CD14-positive monocyte (primary cell): ENCODE measurements around the gene CFAP44. TPM values are rescaled to one million over a fixed set of nuclear protein-coding genes. Genes with fewer than 3 reads are reported as not detected.

ENCODE experiments used
- DNase-seq, 3 donors: peaks; one replicate each; pipeline ENCODE4 v3.0.0-alpha.2; 2011 to 2022
- H2AFZ ChIP-seq: 2 replicates; pipeline ENCODE4 v1.6.0; 2012; ENCODE audit warnings: mild to moderate bottlenecking, low read depth, low read length, inconsistent platforms; ENCODE audit not compliant: insufficient read depth, poor library complexity, severe bottlenecking
- H3K27ac ChIP-seq, 2 donors: 1 replicate in 1 of 2; 2 replicates in 1 of 2; pipeline ENCODE4 v1.5.1; 2012 to 2013; ENCODE audit warnings: low read length in 2 of 2, control low read depth in 1 of 2, inconsistent platforms in 1 of 2, low read depth in 1 of 2, mild to moderate bottlenecking in 1 of 2
- H3K27me3 ChIP-seq, 2 donors: one replicate each; pipeline versions ENCODE4 v1.6.0 to v1.6.1; 2011 to 2013; ENCODE audit warnings: low read length in 2 of 2; ENCODE audit not compliant: control insufficient read depth in 2 of 2, insufficient read depth in 2 of 2
- H3K36me3 ChIP-seq, 2 donors: replicated peaks in 1 of 2; 1 replicate in 1 of 2; 2 replicates in 1 of 2; pipeline versions ENCODE4 v1.5.1 to v1.6.1; 2012 to 2013; ENCODE audit warnings: low read length in 2 of 2, control low read depth in 1 of 2, inconsistent platforms in 1 of 2, mild to moderate bottlenecking in 1 of 2; ENCODE audit not compliant: insufficient read depth in 2 of 2, control insufficient read depth in 1 of 2
- H3K4me1 ChIP-seq, 2 donors: 1 replicate in 1 of 2; 2 replicates in 1 of 2; pipeline versions ENCODE4 v1.5.1 to v1.6.1; 2012 to 2013; ENCODE audit warnings: low read length in 2 of 2, control low read depth in 1 of 2, inconsistent platforms in 1 of 2, mild to moderate bottlenecking in 1 of 2, moderate library complexity in 1 of 2; ENCODE audit not compliant: insufficient read depth in 2 of 2, control insufficient read depth in 1 of 2
- H3K4me2 ChIP-seq: replicated peaks from 2 replicates; pipeline ENCODE3; 2012; ENCODE audit warnings: low read length, moderate library complexity, mild to moderate bottlenecking; ENCODE audit not compliant: poor library complexity, severe bottlenecking; ENCODE audit errors: extremely low read depth
- H3K4me3 ChIP-seq, 3 experiments: fragments of 200-600 bp in 1 of 3; sonication (generic) in 1 of 3; replicated peaks in 1 of 3; 1 replicate in 2 of 3; 2 replicates in 1 of 3; pipeline ENCODE4 v1.5.1; 2011 to 2013; ENCODE audit warnings: low read length in 3 of 3, mild to moderate bottlenecking in 3 of 3, control low read depth in 2 of 3, low read depth in 2 of 3, inconsistent platforms in 1 of 3, moderate library complexity in 1 of 3
- H3K79me2 ChIP-seq: 2 replicates; pipeline ENCODE4 v1.6.0; 2012; ENCODE audit warnings: mild to moderate bottlenecking, control low read depth, inconsistent platforms, low read length, moderate library complexity; ENCODE audit not compliant: insufficient read depth
- H3K9ac ChIP-seq: 2 replicates; pipeline ENCODE4 v1.6.0; 2017; ENCODE audit warnings: low read length, mild to moderate bottlenecking; ENCODE audit not compliant: insufficient read depth, poor library complexity, severe bottlenecking
- H3K9me3 ChIP-seq, 2 donors: replicated peaks in 1 of 2; 1 replicate in 1 of 2; 2 replicates in 1 of 2; pipeline versions ENCODE4 v1.5.1 to v1.6.1; 2012 to 2013; ENCODE audit warnings: low read length in 2 of 2, control low read depth in 1 of 2; ENCODE audit not compliant: control insufficient read depth in 1 of 2, insufficient read depth in 1 of 2
- H4K20me1 ChIP-seq: 2 replicates; pipeline ENCODE4 v1.6.0; 2012; ENCODE audit warnings: mild to moderate bottlenecking, low read length, control low read depth, moderate library complexity; ENCODE audit not compliant: insufficient read depth
- H3K27ac Mint-ChIP-seq, 7 donors: one replicate each; pipeline ENCODE4 v1.8.0; 2020; ENCODE audit warnings: mild to moderate bottlenecking in 7 of 7, mixed read lengths in 7 of 7, moderate library complexity in 6 of 7, inconsistent platforms in 2 of 7
- H3K27me3 Mint-ChIP-seq, 3 donors: one replicate each; pipeline ENCODE4 v1.8.0; 2021 to 2022; ENCODE audit warnings: low read depth in 3 of 3, mild to moderate bottlenecking in 3 of 3, mixed read lengths in 3 of 3, moderate library complexity in 3 of 3, inconsistent platforms in 1 of 3
- H3K36me3 Mint-ChIP-seq, 2 donors: one replicate each; pipeline ENCODE4 v1.8.0; 2020; ENCODE audit warnings: mixed read lengths in 2 of 2, inconsistent platforms in 1 of 2, mild to moderate bottlenecking in 1 of 2
- H3K4me1 Mint-ChIP-seq: one replicate; pipeline ENCODE4 v1.8.0; 2020; ENCODE audit warnings: mild to moderate bottlenecking, mixed read lengths
- H3K4me3 Mint-ChIP-seq, 2 donors: one replicate each; pipeline ENCODE4 v1.8.0; 2020; ENCODE audit warnings: mild to moderate bottlenecking in 2 of 2, mixed read lengths in 2 of 2, moderate library complexity in 1 of 2
- H3K9me3 Mint-ChIP-seq, 7 donors: one replicate each; pipeline ENCODE4 v1.8.0; 2020 to 2022; ENCODE audit warnings: mixed read lengths in 7 of 7, mild to moderate bottlenecking in 6 of 7, moderate library complexity in 6 of 7, inconsistent platforms in 2 of 7
- WGBS: methylation state at CpG from one replicate; pipeline ENCODE4 v1.1.5; 2013; ENCODE audit warnings: missing lambda C conversion rate; ENCODE audit not compliant: insufficient coverage; 5-methylcytosine and 5-hydroxymethylcytosine counted together
- intact Hi-C, 2 donors: fragments of 100-400 bp; cut with micrococcal nuclease; formaldehyde crosslinking; loops; one replicate each; pipeline versions ENCODE4 v1.15.0 to v1.15.1; 2023
- polyA plus RNA-seq, 3 donors: library from polyadenylated mRNA; depleted of rRNA in 1 of 3; unstranded in 2 of 3; stranded (reverse) in 1 of 3; fragments of 300-500 nt in 2 of 3; fragments of >200 nt in 1 of 3; fragmentation: Illumina TruSeq in 2 of 3; gene quantifications; 1 replicate in 2 of 3; 2 replicates in 1 of 3; pipeline ENCODE4 v1.2.3, GENCODE V29; 2012 to 2021
- small RNA-seq: library from RNA; depleted of rRNA; stranded (forward); fragments of <200 nt; gene quantifications from one replicate; pipeline ENCODE3, GENCODE V24; 2012; ENCODE audit warnings: low read depth; ENCODE audit not compliant: insufficient read length
- TF ChIP-seq, protein P1 (sequence below): fragments of 200-600 bp; IDR thresholded peaks from one replicate; pipeline ENCODE4 v1.8.0; 2022; ENCODE audit warnings: antibody characterized with exemption, mild to moderate bottlenecking

CFAP44 gene
- polyA plus RNA-seq, 3 donors: 0.08 to 2.1 TPM; not detected in 1

DNA sequence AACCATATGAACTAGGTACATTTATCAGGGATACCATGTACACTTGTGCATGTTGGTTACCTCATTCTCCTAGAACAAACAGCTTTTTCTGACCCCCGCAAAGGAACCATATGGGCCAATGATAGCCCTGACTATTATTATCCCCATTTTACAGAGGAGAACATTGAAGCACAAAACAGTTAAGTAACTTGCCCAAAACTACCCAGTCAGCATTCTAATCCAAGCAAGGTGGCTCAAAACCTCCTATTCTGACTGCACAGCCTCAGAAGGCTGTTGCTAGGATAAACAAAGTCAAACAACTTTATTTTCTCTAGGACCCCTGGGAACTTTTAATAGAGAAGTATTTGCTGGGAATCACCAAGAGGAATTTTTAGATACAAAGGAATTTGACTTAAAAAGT lies 36.7 kb downstream of the CFAP44 start:
- Histone ChIP-seq H3K27me3 (no peaks in the 10 kb centered on the region), H4K20me1 (no peaks in the 10 kb centered on the region), H3K36me3 (no peaks in the 10 kb centered on the region), H3K4me2 (no peak overlapping the region), H3K79me2 (no peaks in the 10 kb centered on the region), H3K4me3 (no peak overlapping the region), H3K9ac (no peak overlapping the region), H3K9me3 (no peaks in the 10 kb centered on the region), H3K27ac (no peak overlapping the region), H2AFZ (no peak overlapping the region), H3K4me1 (no peaks in the 10 kb centered on the region)
- H3K27ac Mint-ChIP-seq: no peak overlapping the region
- H3K4me3 Mint-ChIP-seq: no peak overlapping the region
- H3K9me3 Mint-ChIP-seq: no peaks in the 10 kb centered on the region
- H3K36me3 Mint-ChIP-seq: peaks cover 12 to 18% of the 10 kb centered on the region in 2 donors
- no peaks in the 10 kb centered on the region for H3K27me3 Mint-ChIP-seq
- TF ChIP-seq, protein P1, sequence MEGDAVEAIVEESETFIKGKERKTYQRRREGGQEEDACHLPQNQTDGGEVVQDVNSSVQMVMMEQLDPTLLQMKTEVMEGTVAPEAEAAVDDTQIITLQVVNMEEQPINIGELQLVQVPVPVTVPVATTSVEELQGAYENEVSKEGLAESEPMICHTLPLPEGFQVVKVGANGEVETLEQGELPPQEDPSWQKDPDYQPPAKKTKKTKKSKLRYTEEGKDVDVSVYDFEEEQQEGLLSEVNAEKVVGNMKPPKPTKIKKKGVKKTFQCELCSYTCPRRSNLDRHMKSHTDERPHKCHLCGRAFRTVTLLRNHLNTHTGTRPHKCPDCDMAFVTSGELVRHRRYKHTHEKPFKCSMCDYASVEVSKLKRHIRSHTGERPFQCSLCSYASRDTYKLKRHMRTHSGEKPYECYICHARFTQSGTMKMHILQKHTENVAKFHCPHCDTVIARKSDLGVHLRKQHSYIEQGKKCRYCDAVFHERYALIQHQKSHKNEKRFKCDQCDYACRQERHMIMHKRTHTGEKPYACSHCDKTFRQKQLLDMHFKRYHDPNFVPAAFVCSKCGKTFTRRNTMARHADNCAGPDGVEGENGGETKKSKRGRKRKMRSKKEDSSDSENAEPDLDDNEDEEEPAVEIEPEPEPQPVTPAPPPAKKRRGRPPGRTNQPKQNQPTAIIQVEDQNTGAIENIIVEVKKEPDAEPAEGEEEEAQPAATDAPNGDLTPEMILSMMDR: no peak
- no peak for DNase-seq
- H3K4me1 Mint-ChIP-seq: no peaks in the 10 kb centered on the region
- intact Hi-C loops: no loop called here
- no CpG with 5 or more reads among the region's 1 CpG for WGBS

Small RNA genes lying within 50 kb of the gene (small RNA-seq; reads per million reads assigned to genes)
- not detected for gene MIR8076

Other genes with a start within 250 kb of the CFAP44 start
- not detected for gene BOC, start 229.9 kb downstream of the CFAP44 start, polyA plus RNA-seq
- gene SPICE1, start 73.7 kb upstream of the CFAP44 start, polyA plus RNA-seq: 1 to 10 TPM; 2.3 to 3.7 (median 3.1) TPM
- gene SIDT1, start 91.1 kb upstream of the CFAP44 start, polyA plus RNA-seq: 1 to 10 TPM; 3.2 to 7.1 (median 4.0) TPM